Right kidney (tissue), 9 donors: ENCODE measurements around the gene C19orf53.
"Not testable (repeated sequence)": the region's sequence is repeated elsewhere in the genome, so short reads cannot be mapped to it uniquely, and the experiment has no call there.

Experiments
- DNase-seq: peaks from one replicate; pipeline ENCODE4 v3.0.0-alpha.2; 2016
- long read RNA-seq, 8 donors: transcript quantifications; one replicate each; lab custom pipeline, GENCODE V29; 2026

C19orf53 gene
- long read RNA-seq, donor 1, transcript C19orf53-202 (3 exons, 873 nt), result major isoform, 206 of 233 reads
- long read RNA-seq, donor 1, partial matches to known transcripts, result 22 of 233 reads
- long read RNA-seq, donor 1, other reads (novel, unspliced or antisense), result 0 of 233 reads
- long read RNA-seq, donor 2, transcript C19orf53-202 (3 exons, 873 nt), result major isoform, 114 of 120 reads
- long read RNA-seq, donor 2, partial matches to known transcripts, result 0 of 120 reads
- long read RNA-seq, donor 2, other reads (novel, unspliced or antisense), result 0 of 120 reads
- long read RNA-seq, donor 3, transcript C19orf53-202 (3 exons, 873 nt), result major isoform, 72 of 86 reads
- long read RNA-seq, donor 3, partial matches to known transcripts, result 11 of 86 reads
- long read RNA-seq, donor 3, other reads (novel, unspliced or antisense), result 0 of 86 reads
- long read RNA-seq, donor 4, transcript C19orf53-202 (3 exons, 873 nt), result major isoform, 120 of 126 reads
- long read RNA-seq, donor 4, partial matches to known transcripts, result 0 of 126 reads
- long read RNA-seq, donor 4, other reads (novel, unspliced or antisense), result 0 of 126 reads
- long read RNA-seq, donor 5, transcript C19orf53-202 (3 exons, 873 nt), result major isoform, 182 of 187 reads
- long read RNA-seq, donor 5, partial matches to known transcripts, result 0 of 187 reads
- long read RNA-seq, donor 5, other reads (novel, unspliced or antisense), result 0 of 187 reads
- long read RNA-seq, donor 6, transcript C19orf53-203 (2 exons, 499 nt), result minor isoform, 8 of 150 reads
- long read RNA-seq, donor 6, transcript C19orf53-202 (3 exons, 873 nt), result major isoform, 139 of 150 reads
- long read RNA-seq, donor 6, partial matches to known transcripts, result 0 of 150 reads
- long read RNA-seq, donor 6, other reads (novel, unspliced or antisense), result 0 of 150 reads
- long read RNA-seq, donor 7, result 0 reads
- long read RNA-seq, donor 8, transcript C19orf53-206 (2 exons, 491 nt), result minor isoform, 5 of 122 reads
- long read RNA-seq, donor 8, transcript C19orf53-202 (3 exons, 873 nt), result major isoform, 114 of 122 reads
- long read RNA-seq, donor 8, partial matches to known transcripts, result 0 of 122 reads
- long read RNA-seq, donor 8, other reads (novel, unspliced or antisense), result 0 of 122 reads

GRCh38 chr19:13774217-13775191, at the start of gene C19orf53:
Gene C19orf53 (plus strand): TSS chr19:13774456. CDS start chr19:13774478, 22 bp downstream.
- peak; percentile 91 for DNase-seq

- no peak for DNase-seq
Measured at GRCh38 chr19:13726323-13726722, 47.9 kb upstream of the C19orf53 start.

GRCh38 chr19:13727798-13728197, 46.5 kb upstream of the C19orf53 start:
- DNase-seq, result no peak

- DNase-seq, result no peak
Measured at GRCh38 chr19:13729859-13730258, 44.4 kb upstream of the C19orf53 start.

- DNase-seq, result peak; percentile 85
Measured at GRCh38 chr19:13731147-13731964, 42.9 kb upstream of the C19orf53 start.

- no peak for DNase-seq
Measured at GRCh38 chr19:13732337-13732736, 41.9 kb upstream of the C19orf53 start.

- DNase-seq, result no peak
Measured at GRCh38 chr19:13734751-13735150, 39.5 kb upstream of the C19orf53 start.

- DNase-seq, result no peak
Measured at GRCh38 chr19:13738073-13738472, 36.2 kb upstream of the C19orf53 start.

- DNase-seq, result no peak
Measured at GRCh38 chr19:13741893-13742292, 32.4 kb upstream of the C19orf53 start.

GRCh38 chr19:13742756-13743155, 31.5 kb upstream of the C19orf53 start:
- DNase-seq, result no peak

- DNase-seq, result no peak
Measured at GRCh38 chr19:13744174-13744573, 30.1 kb upstream of the C19orf53 start.

- DNase-seq, result no peak
Measured at GRCh38 chr19:13747098-13747453, 27.2 kb upstream of the C19orf53 start.

GRCh38 chr19:13748169-13748828, 26.0 kb upstream of the C19orf53 start:
- DNase-seq, result no peak

- DNase-seq, result no peak
Measured at GRCh38 chr19:13751436-13751835, 22.8 kb upstream of the C19orf53 start.

GRCh38 chr19:13753622-13754021, 20.6 kb upstream of the C19orf53 start:
- not testable (repeated sequence) for DNase-seq

- no peak for DNase-seq
Measured at GRCh38 chr19:13756210-13756609, 18.0 kb upstream of the C19orf53 start.

- no peak for DNase-seq
Measured at GRCh38 chr19:13757805-13758772, 16.2 kb upstream of the C19orf53 start.

GRCh38 chr19:13758795-13759194, 15.5 kb upstream of the C19orf53 start:
- no peak for DNase-seq

GRCh38 chr19:13761423-13761822, 12.8 kb upstream of the C19orf53 start:
- DNase-seq, result no peak
